AG09309 (cell line): ENCODE results near the gene KAZN.

Experiments used
- DNase-seq: peaks from one replicate; pipeline ENCODE4 v3.0.0-alpha.2; 2010; ENCODE audit warnings: low read depth
- H3K4me3 ChIP-seq: 2 replicates; pipeline ENCODE4 v1.5.1; 2011; ENCODE audit warnings: mild to moderate bottlenecking, low read depth, low read length, moderate library complexity; ENCODE audit not compliant: control insufficient read depth
- CTCF ChIP-seq: IDR thresholded peaks from 2 replicates; pipeline ENCODE4 v1.5.1; 2011; ENCODE audit warnings: mild to moderate bottlenecking, low read depth, low read length, inconsistent platforms; ENCODE audit not compliant: insufficient read depth, control insufficient read depth; ENCODE audit errors: missing control alignments

KAZN gene

GRCh38 chr1:14712136-14712535, 113.7 kb downstream of the KAZN start:
- no peak for DNase-seq
- H3K4me3 ChIP-seq: no peak overlapping the region
- TF ChIP-seq CTCF: no peak

GRCh38 chr1:14713077-14713476, 114.6 kb downstream of the KAZN start:
- H3K4me3 ChIP-seq: no peak overlapping the region
- TF ChIP-seq CTCF: no peak
- DNase-seq: no peak

GRCh38 chr1:14715266-14715665, 116.8 kb downstream of the KAZN start:
- no peak for TF ChIP-seq CTCF
- no peak for DNase-seq

GRCh38 chr1:14715802-14716201, 117.3 kb downstream of the KAZN start:
- no peak for DNase-seq
- no peak overlapping the region for H3K4me3 ChIP-seq
- no peak for TF ChIP-seq CTCF

More at GRCh38 chr1:14715266-14715665, 116.8 kb downstream of the KAZN start:
- no peak overlapping the region for H3K4me3 ChIP-seq

GRCh38 chr1:14716474-14716873, 118.0 kb downstream of the KAZN start:
- DNase-seq: no peak
- TF ChIP-seq CTCF: no peak
- H3K4me3 ChIP-seq: no peak overlapping the region

GRCh38 chr1:14718476-14718875, 120.0 kb downstream of the KAZN start:
- H3K4me3 ChIP-seq: no peak overlapping the region
- TF ChIP-seq CTCF: no peak
- no peak for DNase-seq

GRCh38 chr1:14723401-14723800, 124.9 kb downstream of the KAZN start:
- DNase-seq: no peak
- no peak overlapping the region for H3K4me3 ChIP-seq
- no peak for TF ChIP-seq CTCF
